Nephron (organoid): ENCODE results near the gene SLC35F1.
A peak's percentile ranks its signal among the peaks of the same experiment; 100 is the strongest.

Experiments
- H3K27ac Mint-ChIP-seq, 3 experiments: 2 replicates each; pipeline ENCODE4 v1.8.0; 2020; ENCODE audit warnings: mixed read lengths in 3 of 3, mild to moderate bottlenecking in 2 of 3, moderate library complexity in 1 of 3
- H3K27me3 Mint-ChIP-seq: 2 replicates; pipeline ENCODE4 v1.8.0; 2021; ENCODE audit warnings: low read depth, mild to moderate bottlenecking, moderate library complexity, mixed read lengths
- H3K36me3 Mint-ChIP-seq: 2 replicates; pipeline ENCODE4 v1.8.0; 2020; ENCODE audit warnings: low read depth, mixed read lengths
- H3K4me1 Mint-ChIP-seq: 2 replicates; pipeline ENCODE4 v1.8.0; 2020; ENCODE audit warnings: mixed read lengths
- H3K4me3 Mint-ChIP-seq, 3 experiments: 2 replicates each; pipeline ENCODE4 v1.8.0; 2020; ENCODE audit warnings: mild to moderate bottlenecking in 3 of 3, mixed read lengths in 3 of 3, moderate library complexity in 2 of 3
- H3K9me3 Mint-ChIP-seq: 2 replicates; pipeline ENCODE4 v1.8.0; 2020; ENCODE audit warnings: mixed read lengths
- TF ChIP-seq, protein P1 (sequence below), 3 experiments: fragments of 200-600 bp; sonication (generic); IDR thresholded peaks; one replicate each; pipeline ENCODE4 v1.5.0; 2021; ENCODE audit warnings: antibody characterized with exemption in 3 of 3; ENCODE audit not compliant: unreplicated experiment in 3 of 3

Gene SLC35F1

GRCh38 chr6:118296129-118296901, 389.3 kb downstream of the SLC35F1 start:
- Mint-ChIP-seq H3K4me1 (peaks cover 6% of the 10 kb centered on the region), H3K36me3 (no peaks in the 10 kb centered on the region), H3K4me3 (no peak overlapping the region), H3K9me3 (no peaks in the 10 kb centered on the region), H3K27ac (no peak overlapping the region), H3K27me3 (no peaks in the 10 kb centered on the region)
- TF ChIP-seq, protein P1, sequence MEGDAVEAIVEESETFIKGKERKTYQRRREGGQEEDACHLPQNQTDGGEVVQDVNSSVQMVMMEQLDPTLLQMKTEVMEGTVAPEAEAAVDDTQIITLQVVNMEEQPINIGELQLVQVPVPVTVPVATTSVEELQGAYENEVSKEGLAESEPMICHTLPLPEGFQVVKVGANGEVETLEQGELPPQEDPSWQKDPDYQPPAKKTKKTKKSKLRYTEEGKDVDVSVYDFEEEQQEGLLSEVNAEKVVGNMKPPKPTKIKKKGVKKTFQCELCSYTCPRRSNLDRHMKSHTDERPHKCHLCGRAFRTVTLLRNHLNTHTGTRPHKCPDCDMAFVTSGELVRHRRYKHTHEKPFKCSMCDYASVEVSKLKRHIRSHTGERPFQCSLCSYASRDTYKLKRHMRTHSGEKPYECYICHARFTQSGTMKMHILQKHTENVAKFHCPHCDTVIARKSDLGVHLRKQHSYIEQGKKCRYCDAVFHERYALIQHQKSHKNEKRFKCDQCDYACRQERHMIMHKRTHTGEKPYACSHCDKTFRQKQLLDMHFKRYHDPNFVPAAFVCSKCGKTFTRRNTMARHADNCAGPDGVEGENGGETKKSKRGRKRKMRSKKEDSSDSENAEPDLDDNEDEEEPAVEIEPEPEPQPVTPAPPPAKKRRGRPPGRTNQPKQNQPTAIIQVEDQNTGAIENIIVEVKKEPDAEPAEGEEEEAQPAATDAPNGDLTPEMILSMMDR (IDR thresholded peaks at IDR 0.05; ENCODE audit: unreplicated experiment in 3 of 3): no peak

DNA sequence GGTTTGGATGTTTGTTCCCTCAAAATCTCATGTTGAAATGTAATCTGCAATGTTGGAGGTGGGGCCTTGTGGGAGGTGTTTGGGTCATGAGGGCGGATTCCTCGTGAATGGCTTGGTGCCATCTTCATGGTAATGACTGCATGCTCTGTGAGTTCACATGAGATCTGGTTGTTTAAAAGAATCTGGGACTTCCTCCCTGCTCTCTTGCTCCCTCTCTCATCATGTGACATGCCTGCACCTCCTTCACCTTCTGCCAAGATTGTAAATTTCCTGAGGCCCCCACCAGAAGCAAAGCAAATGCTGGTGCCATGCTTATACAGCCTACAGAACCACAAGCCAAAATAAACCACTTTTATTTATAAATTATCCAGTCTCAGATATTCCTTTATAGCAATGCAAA, 390.8 kb downstream of the SLC35F1 start:
- Mint-ChIP-seq H3K36me3 (no peaks in the 10 kb centered on the region), H3K4me1 (peaks cover under 1% of the 10 kb centered on the region), H3K9me3 (no peaks in the 10 kb centered on the region), H3K27me3 (no peaks in the 10 kb centered on the region), H3K4me3 (no peak overlapping the region), H3K27ac (no peak overlapping the region)
- TF ChIP-seq, protein P1 (IDR thresholded peaks at IDR 0.05; ENCODE audit: unreplicated experiment in 3 of 3): no peak

GRCh38 chr6:118298476-118299427, 391.7 kb downstream of the SLC35F1 start:
- TF ChIP-seq, protein P1 (IDR thresholded peaks at IDR 0.05; ENCODE audit: unreplicated experiment in 3 of 3): no peak
- peak overlapping the region in 1 of 3 experiments; percentile 23 for H3K27ac Mint-ChIP-seq
- H3K27me3 Mint-ChIP-seq: no peaks in the 10 kb centered on the region
- H3K4me3 Mint-ChIP-seq: no peak overlapping the region
- H3K9me3 Mint-ChIP-seq: no peaks in the 10 kb centered on the region
- no peaks in the 10 kb centered on the region for H3K36me3 Mint-ChIP-seq
- H3K4me1 Mint-ChIP-seq: no peaks in the 10 kb centered on the region

GRCh38 chr6:118299457-118299856, 392.4 kb downstream of the SLC35F1 start:
- Mint-ChIP-seq H3K27me3 (no peaks in the 10 kb centered on the region), H3K36me3 (no peaks in the 10 kb centered on the region), H3K4me1 (no peaks in the 10 kb centered on the region), H3K9me3 (no peaks in the 10 kb centered on the region), H3K4me3 (no peak overlapping the region), H3K27ac (no peak overlapping the region)
- TF ChIP-seq, protein P1 (IDR thresholded peaks at IDR 0.05; ENCODE audit: unreplicated experiment in 3 of 3): no peak

- Mint-ChIP-seq H3K4me1 (no peaks in the 10 kb centered on the region), H3K27me3 (no peaks in the 10 kb centered on the region), H3K27ac (no peak overlapping the region), H3K9me3 (no peaks in the 10 kb centered on the region), H3K36me3 (no peaks in the 10 kb centered on the region), H3K4me3 (no peak overlapping the region)
- TF ChIP-seq, protein P1 (IDR thresholded peaks at IDR 0.05; ENCODE audit: unreplicated experiment in 3 of 3): no peak
Observed at GRCh38 chr6:118304321-118304720, 397.3 kb downstream of the SLC35F1 start.
